ENCODE results near the gene PIGL. TPM values are rescaled to one million over a fixed set of nuclear protein-coding genes. Genes with fewer than 3 reads are reported as not detected.

PIGL gene
- total and polyA plus RNA-seq, 12 donors, result 10.3 to 102 (median 29.5) TPM

GRCh38 chr17:16267174-16267573 lies 50.2 kb downstream of the PIGL start:
- no peaks in the 10 kb centered on the region for H3K4me1 ChIP-seq (replicated peaks in 1 of 2)
- no peaks in the 10 kb centered on the region for H3K9me3 ChIP-seq (replicated peaks in 1 of 3)
- H3K27me3 ChIP-seq, result no peaks in the 10 kb centered on the region
- no peak overlapping the region for H3K27ac ChIP-seq
- TF ChIP-seq CTCF (IDR thresholded peaks at IDR 0.05), result no peak
- no peak for TF ChIP-seq POLR2A (IDR thresholded peaks at IDR 0.05)
- H3K4me3 ChIP-seq, result no peak overlapping the region
- no peak for DNase-seq
- no peaks in the 10 kb centered on the region for H3K36me3 ChIP-seq (replicated peaks in 1 of 2)
- 83 to 93% (median 87%) methylated on average over 6 of the region's 6 CpGs for WGBS, 4 donors
- intact Hi-C loops (cut with DNase I), result no loop called here

GRCh38 chr17:16269658-16270057 lies 52.6 kb downstream of the PIGL start:
- no peaks in the 10 kb centered on the region for H3K27me3 ChIP-seq
- WGBS, 4 donors, result 91 to 98% (median 92%) methylated on average over 2 of the region's 2 CpGs
- no peaks in the 10 kb centered on the region for H3K9me3 ChIP-seq (replicated peaks in 1 of 3)
- intact Hi-C loops (cut with DNase I), result no loop called here
- no peak for DNase-seq
- no peak overlapping the region for H3K4me3 ChIP-seq
- H3K36me3 ChIP-seq (replicated peaks in 1 of 2), result no peaks in the 10 kb centered on the region
- H3K4me1 ChIP-seq (replicated peaks in 1 of 2), result peaks cover 0 to 7% of the 10 kb centered on the region in 2 donors
- no peak for TF ChIP-seq POLR2A (IDR thresholded peaks at IDR 0.05)
- TF ChIP-seq CTCF (IDR thresholded peaks at IDR 0.05), result no peak
- H3K27ac ChIP-seq, result no peak overlapping the region

GRCh38 chr17:16272111-16272840 lies 55.3 kb downstream of the PIGL start:
- 86 to 91% (median 90%) methylated on average over 3 of the region's 3 CpGs for WGBS, 4 donors
- Histone ChIP-seq H3K27me3 (no peaks in the 10 kb centered on the region), H3K27ac (no peak overlapping the region), H3K4me1 (replicated peaks in 1 of 2) (peaks cover 0 to 7% of the 10 kb centered on the region in 2 donors), H3K9me3 (replicated peaks in 1 of 3) (no peaks in the 10 kb centered on the region), H3K36me3 (replicated peaks in 1 of 2) (no peaks in the 10 kb centered on the region), H3K4me3 (no peak overlapping the region)
- DNase-seq, result no peak
- intact Hi-C loops (cut with DNase I), result no loop called here
- TF ChIP-seq CTCF (IDR thresholded peaks at IDR 0.05) (no peak), POLR2A (IDR thresholded peaks at IDR 0.05) (no peak)

- TF ChIP-seq POLR2A (IDR thresholded peaks at IDR 0.05), result no peak
- no peak for TF ChIP-seq CTCF (IDR thresholded peaks at IDR 0.05)
- Histone ChIP-seq H3K9me3 (replicated peaks in 1 of 3) (no peaks in the 10 kb centered on the region), H3K4me3 (no peak overlapping the region), H3K4me1 (replicated peaks in 1 of 2) (peaks cover 0 to 7% of the 10 kb centered on the region in 2 donors), H3K27ac (no peak overlapping the region), H3K27me3 (no peaks in the 10 kb centered on the region), H3K36me3 (replicated peaks in 1 of 2) (no peaks in the 10 kb centered on the region)
- DNase-seq, result no peak
- WGBS, 4 donors, result 87 to 95% (median 93%) methylated on average over 1 of the region's 1 CpG
- intact Hi-C loops (cut with DNase I), result no loop called here
Measured at GRCh38 chr17:16273499-16273898, 56.5 kb downstream of the PIGL start.
